Stimulated activated CD8-positive, alpha-beta memory T cell treated with anti-CD3 and anti-CD28 coated beads, Interleukin-12 subunit alpha, Interleukin-12 subunit beta, amount 100 ng/mL, for 24 hours (primary cell): ENCODE results near the gene NFX1.

ENCODE experiments used
- DNase-seq: peaks from one replicate; pipeline ENCODE4 v3.0.0-alpha.2; 2020; ENCODE audit errors: extremely low read depth

Gene NFX1

DNA sequence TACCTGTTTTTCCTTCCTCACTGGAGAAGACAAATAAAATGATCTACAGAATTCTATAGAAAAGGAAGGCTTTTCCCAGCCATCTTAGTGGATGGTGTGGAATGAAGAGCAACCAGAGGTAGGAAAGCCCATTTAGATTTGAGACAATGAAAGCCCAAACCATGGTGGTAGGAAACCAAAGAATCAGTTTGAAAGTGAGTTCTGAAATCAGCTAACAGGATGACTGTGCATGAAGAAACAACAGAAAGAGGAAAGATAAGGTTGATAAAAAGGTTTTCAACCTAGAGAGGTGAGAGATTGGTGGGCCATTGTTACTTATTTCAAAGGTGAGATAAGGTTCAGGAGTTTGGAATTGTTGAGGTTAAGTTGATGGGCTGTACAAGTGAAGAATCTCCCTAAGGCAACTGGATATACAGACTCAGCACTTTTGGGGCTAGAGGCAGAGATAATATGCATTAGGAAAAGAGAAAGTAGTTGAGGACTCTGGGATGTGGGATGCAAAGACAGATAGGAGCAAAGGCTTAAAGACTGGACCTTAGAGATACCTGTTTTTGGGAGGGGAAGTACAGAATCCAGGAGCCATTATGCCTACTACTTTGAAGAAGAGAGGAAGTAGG lies 23.1 kb upstream of the NFX1 start:
- DNase-seq, result no peak

DNA sequence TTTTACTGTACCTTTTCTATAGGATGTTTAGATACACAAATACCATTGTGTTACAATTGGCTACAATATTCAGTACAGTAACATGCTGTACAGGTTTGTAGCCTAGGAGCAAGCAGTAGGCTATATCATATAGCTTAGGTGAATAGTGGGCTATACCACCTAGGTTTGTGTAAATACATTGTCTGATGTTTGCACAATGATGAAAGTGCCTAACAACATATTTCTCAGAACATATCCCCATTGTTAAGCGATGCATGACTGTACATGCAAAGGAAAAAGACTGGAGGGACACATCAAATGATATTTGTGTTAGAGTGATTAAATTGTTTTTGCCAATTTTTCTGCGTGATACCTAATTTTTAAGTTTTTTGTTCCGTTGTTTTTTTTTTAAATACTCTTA lies 20.2 kb upstream of the NFX1 start:
- DNase-seq, result no peak

DNA sequence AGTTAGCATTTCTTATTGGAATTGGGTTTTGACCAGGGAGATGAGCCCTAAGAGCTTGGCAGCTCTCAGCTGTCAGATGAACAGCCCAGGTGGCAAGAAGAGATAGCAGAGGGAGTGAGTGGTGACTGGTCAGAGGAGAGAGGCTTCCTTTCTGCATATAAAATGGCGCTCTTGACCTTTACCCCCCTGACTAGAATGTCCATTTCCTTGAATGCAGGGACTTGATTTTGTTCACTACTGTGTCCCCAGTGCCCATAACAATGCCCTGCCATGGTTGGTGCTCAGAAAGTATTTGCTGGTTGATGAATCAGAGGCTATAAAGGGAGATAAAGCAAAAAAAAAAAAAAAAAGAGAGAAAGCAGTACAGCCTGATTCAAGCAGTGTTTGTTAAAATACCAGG lies 18.3 kb upstream of the NFX1 start:
- DNase-seq, result no peak

DNA sequence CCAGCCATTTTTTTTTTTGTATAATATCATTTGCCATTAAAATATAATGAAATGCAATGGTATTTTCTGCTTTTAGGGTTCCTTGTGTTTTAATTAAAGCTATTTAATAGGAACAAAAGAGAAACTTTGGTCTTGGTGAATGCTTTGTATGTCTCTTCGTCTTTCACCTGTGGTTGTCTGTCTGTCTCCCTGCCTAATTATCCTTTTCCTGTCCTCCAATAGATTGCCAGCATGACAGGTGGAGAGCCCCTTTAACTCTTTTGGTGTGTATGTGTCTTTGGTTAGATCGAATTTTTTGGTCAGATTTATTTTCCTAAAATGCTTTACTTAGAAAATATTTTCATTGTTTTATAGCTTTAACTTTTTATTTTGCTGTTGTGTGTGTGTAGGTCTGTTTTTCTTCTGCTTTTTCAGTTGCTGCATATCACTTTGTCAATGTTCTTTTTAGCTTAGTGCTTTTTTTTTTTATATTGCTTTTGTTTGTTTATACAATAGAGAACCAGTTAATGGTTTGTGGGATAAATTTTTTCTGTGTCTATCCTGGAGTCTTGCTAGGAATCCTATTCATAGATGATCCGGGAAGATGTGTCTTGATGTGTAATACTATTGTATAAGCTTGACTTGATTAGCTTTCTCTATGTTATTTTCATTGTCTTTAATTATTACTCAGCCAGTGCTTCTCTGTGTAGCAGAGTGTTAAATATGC lies 16.9 kb upstream of the NFX1 start:
- no peak for DNase-seq

DNA sequence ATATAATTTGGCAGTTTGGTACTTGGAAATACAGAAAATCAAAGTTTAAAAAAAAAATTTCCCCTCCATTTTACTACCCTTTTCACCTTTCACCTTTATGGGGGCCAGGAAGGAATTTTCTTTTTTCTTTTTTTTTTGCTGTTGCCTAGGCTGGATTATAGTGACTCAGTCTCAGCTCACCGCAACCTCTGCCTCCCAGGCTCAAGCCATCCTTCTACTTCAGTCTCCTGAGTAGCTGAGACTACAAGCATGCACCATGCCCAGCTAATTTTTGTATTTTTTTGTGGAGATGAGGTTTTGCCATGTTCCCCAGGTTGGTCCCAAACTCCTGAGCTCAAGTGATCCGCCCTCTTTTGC lies 16.4 kb upstream of the NFX1 start:
- no peak for DNase-seq

DNA sequence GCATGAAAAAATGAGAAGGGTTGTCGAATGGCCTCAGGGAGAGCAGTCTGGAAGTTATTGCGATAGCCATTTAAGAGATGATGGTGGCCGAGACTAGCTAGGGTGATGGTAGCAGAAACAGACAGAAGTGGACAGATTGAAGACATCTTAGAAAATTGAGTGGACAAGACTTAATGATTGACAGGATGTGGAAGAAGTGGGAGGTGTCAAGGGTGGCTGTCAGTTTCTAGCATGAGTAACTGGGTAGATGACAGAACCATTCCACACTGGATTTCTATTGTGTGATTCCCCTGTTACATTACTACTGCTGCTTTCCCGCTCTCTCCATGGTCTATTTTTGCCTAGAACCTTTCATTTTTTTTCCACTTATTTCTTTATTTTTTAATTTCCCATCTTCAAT lies 12.8 kb upstream of the NFX1 start:
- no peak for DNase-seq

DNA sequence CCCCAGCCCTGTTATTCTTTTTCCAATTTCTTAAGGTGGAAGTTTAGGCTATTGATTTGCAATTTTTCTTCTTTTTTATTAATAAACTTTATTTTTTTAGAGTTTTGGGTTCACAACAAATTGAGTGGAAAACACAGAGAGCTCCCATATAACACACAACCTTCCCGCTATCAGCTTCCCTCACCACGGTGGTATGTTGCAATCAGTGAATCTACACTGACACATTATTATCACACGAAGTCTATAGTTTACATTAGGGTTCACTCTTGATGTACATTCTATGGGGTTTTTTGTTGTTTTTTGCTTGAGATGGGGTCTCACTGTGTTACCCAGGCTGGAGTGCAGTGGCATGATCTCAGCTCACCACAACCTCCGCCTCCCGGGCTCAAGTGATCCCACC lies 4.8 kb upstream of the NFX1 start:
- DNase-seq, result no peak

DNA sequence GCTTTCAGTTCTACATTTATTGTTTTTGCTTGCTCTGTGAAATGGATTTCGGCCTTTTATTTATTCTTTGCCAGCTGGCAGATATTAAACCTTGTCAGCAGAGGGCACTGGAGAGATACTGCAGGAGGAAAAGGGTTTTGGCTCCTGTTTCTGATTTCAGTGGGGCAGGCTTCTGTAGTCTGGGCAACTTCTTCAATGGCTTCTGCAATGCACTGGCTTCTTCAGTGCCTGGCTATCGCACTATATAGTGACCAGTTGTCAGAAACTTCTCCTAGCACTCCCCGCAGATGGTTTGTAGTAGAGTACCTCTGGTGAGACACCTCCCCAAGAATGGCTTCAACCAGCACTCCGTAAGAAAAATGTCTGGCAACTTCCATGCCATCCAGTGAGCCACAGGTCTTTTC lies 3.2 kb upstream of the NFX1 start:
- DNase-seq, result no peak

DNA sequence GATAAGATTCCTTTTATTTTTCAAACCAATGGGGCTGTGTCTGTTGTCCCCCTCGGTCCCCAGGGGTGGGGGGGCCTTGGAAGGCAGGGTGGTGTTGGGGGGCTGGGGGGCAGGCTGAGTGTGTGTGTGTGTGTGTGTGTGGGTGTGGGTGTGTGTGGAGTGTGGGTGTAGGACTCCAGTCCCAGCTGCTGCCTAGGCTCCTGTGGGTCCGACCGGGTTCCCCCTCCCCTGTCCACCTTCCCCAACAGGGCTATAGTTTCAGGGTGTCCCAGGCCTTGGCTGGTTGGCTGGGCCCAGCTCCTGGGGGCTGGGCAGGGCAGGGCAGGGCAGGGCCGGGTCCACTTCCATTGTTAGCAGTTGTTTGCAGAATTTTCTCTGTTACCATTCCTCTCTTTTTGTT lies 2.1 kb upstream of the NFX1 start:
- no peak for DNase-seq

DNA sequence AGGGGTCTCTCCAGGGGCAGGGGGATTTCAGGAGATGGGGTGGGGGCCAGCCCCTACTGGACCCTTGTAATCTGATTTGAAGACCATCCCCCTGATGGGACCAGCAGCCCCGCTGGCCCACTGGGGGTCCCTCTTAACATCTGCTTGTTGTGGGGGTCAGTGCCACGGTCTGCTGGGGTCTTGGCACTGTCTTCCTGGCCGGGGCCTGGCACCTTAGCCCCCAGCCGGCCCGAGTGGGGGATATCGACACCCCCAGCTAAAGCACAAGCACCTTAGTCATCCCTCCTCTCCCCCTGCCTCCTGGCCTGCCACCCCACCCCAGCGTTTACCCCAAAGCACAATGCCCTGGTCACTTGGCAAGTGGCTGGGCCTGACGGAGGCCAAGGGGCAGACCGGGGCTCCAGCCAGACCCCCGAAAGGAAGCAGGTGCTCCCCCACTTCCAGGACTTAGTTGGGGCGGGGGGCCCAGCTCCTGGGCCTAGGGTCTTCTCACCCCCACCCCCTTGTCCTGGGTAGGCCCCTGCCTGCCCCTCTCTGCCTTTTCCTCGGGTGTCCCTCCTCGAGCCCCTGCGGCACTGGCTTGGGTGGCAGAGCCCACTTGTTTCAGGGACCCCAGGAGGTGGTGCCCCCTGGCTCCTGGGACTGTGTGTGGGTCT lies 1.4 kb upstream of the NFX1 start:
- no peak for DNase-seq

DNA sequence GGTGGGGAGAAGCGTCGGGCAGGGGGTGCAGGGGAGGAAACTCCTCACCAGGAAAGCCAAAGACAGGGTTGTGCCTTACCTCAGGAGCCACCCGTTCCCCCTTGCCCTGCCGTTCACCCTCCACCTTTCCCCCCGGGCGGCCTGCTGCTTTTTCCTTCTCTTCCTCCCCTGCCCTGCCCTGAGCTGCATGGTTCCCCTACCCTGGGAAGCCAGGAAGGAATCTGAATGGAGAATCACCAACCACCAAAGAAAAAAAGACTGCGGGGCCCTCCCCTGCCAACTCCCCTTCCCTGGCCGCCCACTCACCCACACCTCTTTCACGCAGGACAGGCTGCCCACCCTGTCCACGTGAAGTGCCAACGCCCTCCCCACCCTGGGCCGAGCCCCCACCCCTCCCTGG lies 820 bp upstream of the NFX1 start:
- DNase-seq, result no peak

DNA sequence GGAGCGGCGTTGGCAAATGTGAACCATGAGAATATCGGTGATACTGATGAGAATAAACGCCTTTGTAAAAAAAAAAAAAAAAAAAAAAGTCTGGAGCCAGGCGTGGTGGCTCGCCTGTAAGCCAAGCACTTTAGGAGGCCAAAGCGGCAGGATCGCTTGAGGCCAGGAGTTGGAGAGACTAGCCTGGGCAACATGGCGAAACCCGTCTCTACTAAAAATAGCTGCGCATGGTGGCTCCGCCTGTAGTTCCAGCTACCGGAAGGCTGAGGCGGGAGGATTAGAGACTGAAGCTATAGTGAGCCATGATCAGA lies 425 bp upstream of the NFX1 start:
- no peak for DNase-seq

DNA sequence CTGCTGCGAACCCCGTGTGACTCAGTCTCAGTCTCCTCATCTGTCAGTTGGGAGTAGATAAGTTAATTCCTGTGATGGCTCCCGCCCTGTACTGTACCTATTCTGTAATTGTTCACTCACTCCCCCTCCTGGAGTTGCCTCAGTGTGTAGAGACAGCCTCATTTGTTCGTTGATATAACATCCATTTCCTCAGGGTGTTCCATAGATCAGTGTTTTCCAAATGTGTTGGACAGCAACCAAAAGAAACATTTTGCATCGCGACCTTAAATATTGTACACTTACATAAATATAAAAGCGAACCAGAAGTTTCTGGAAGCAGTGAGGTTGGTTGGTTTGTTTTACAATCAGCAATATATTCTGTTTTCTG lies 698 bp downstream of the NFX1 start:
- DNase-seq, result no peak

DNA sequence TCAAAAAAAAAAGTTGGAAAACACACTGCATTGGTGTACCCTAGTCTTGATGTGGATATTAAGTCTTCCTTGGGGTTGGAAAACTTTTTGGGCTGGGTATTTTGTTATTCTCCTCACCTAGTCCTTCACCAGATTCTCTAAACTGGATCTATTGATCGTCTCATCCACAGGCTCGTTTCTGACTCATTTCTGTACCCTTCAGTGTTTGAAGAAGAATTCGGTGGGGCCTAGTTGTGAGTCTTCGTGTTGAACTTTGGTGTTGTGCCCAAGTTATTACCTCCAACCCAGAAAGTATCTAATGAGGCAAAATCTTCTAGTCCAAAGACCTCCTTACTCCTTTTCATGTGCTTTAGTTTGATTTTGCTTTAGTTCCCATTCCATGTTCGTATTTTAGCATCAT lies 1.6 kb downstream of the NFX1 start:
- no peak for DNase-seq

DNA sequence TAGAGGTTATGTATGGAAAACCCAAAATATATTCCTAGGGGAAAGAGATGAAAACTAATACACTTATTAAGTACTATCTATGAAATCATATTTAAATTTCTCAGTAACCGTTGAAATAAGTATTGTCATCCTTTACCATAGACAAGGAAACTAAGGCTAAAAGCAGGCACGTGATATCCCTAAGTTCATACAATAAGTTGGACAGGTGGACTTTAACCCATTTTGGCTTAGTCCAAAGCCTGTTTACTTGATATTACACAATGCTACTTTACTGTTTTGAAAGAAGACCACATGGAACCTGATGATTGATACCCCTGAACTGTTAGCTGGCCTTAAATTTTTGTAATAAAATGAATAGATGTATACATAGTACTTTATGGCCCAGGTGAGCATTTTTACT lies 3.5 kb downstream of the NFX1 start:
- no peak for DNase-seq

DNA sequence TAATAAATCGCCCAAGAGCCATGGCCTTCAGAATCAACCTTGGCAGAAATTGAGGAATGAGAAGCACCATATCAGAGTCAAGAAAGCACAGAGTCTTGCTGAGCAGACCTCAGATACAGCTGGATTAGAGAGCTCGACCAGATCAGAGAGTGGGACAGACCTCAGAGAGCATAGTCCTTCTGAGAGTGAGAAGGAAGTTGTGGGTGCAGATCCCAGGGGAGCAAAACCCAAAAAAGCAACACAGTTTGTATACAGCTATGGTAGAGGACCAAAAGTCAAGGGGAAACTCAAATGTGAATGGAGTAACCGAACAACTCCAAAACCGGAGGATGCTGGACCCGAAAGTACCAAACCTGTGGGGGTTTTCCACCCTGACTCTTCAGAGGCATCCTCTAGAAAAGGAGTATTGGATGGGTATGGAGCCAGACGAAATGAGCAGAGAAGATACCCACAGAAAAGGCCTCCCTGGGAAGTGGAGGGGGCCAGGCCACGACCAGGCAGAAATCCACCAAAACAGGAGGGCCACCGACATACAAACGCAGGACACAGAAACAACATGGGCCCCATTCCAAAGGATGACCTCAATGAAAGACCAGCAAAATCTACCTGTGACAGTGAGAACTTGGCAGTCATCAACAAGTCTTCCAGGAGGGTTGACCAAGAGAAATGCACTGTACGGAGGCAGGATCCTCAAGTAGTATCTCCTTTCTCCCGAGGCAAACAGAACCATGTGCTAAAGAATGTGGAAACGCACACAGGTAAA lies 4.5 kb downstream of the NFX1 start:
- no peak for DNase-seq

DNA sequence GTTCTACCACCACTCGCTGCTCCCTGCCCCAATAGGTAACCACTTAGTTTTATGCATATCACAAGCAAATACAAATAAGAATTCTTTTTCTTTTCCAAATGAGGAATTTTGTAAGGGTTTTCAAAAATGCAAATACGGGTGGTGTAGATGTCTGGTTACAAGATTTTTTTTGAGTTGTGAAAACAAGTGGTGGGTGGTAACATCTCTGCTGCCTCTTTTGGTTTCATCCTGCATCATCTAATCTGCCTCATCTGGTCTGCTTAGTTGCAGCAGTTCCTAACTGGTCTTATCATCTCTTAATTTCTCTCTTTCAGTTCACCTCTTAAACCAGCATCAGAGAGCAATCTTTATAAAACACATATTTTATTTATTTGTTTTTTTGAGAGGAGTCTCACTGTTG lies 5.3 kb downstream of the NFX1 start:
- DNase-seq, result no peak

DNA sequence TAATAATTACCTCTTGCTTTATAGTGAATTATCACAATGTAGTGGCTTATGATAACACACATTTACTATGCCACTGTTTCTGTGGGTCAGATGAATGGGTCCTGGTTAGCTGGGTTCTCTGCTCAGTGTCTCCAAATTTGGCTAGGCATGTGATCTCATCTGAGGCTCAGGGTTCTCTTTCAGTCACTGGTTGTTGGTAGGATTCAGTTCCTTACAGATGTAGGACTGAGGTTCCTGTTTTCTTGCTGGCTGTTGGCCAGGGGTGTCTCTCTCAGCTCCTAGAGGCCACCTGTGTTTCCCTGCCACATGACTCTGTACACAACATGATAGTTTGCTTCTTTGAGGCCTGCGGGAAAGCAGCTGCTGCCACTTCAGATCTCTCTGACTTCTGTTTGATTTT lies 7.1 kb downstream of the NFX1 start:
- DNase-seq, result no peak

DNA sequence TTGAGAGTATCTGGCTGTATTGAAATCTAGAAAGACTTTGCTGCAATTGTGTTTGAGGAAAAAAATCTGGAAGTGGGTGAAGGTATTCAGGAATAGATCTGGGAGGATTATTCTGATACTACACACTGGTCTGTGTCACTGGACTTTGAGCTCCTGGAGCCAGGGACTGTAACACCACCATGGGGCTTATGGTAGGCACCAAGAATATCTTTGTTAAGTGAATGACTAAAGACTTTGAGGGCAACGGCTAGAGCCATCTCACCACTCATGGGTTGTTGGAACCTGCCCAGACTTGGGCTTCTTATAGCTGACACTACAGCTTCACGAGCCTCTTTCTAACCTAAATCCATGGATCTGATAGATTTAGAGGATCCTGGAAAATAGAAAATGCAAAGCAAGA lies 10.2 kb downstream of the NFX1 start:
- no peak for DNase-seq

DNA sequence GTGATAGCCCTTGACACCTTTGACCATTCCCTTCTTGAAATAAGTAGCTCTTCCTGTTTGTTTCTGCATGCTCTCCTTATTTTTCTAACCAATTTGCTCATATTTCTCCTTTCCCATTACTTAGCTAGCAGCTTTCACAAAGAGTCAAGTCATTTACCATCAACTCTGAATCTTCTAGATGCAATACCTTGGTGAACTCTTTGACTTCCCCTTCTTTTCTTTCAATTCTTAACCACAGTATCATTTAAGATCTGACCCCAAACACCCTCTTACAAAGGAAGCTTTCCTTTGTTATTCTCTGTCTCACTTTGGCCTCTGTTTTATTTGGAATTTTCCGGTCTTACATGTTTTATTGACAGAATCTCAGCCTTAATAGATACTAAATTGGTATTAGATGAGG lies 14.0 kb downstream of the NFX1 start:
- no peak for DNase-seq

DNA sequence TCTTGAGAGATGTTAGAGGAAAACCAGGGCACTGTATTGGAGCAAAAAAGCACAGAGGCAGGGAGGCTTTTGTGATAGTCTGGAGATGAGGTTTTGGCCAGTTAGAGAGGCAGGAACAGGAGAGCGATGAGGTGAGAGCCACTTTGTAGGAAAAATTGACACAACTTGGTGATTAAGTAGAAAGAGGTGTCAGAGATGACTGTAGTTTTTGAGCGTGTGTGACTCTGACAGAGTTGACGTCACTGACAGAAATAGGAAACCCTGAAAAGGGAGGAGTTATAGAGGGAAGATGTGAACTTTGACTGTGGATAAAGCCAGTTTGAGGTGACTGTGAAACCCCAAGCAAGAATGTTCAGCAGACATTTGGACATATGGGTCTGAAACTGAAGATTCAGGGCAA lies 15.7 kb downstream of the NFX1 start:
- DNase-seq, result no peak

DNA sequence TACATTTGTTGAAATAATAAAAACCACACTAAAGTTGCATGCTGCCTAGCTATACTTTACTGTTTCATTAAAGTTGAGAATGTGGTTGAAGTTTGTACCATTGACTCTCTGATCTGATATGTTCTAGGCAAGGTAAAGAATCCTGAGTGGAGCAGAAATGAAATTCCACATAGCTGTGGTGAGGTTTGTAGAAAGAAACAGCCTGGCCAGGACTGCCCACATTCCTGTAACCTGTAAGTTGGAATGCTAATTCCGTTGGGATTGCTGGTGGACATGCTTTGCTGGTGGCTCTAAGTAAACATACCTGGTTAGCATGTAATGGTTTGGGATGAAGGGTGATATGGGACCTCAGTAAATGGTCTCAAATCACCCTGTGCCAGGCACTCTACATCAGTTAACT lies 16.8 kb downstream of the NFX1 start:
- DNase-seq, result no peak

DNA sequence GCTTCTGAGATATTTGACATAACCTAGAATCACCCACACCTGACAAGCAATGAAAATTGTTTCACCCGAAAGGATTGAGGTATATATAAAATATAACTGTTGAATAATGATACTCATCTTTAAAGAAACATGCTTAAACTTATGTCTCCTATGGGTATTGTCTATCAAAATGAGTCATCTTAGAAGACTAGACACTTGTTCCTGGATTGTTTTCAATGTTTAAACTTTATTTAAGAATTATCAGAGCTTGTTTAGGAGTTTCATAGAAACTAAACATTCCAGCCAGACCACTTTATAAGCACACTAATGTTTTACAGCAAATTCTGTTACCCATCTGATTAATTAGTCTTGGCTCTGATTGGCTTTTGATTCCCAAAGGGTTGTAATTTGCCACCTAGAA lies 19.6 kb downstream of the NFX1 start:
- DNase-seq, result no peak
